ENCODE data around the gene NOL3.

Gene NOL3

GRCh38 chr16:67207249-67208091 lies 37.1 kb downstream of the NOL3 start:
- no peak for DNase-seq

- no peak for DNase-seq
Observed at GRCh38 chr16:67208154-67208896, 38.0 kb downstream of the NOL3 start.

GRCh38 chr16:67209565-67209964 lies 39.2 kb downstream of the NOL3 start:
- DNase-seq = no peak

GRCh38 chr16:67210069-67210937 lies 40.0 kb downstream of the NOL3 start:
- no peak for DNase-seq

- DNase-seq = no peak
Observed at GRCh38 chr16:67211674-67212073, 41.3 kb downstream of the NOL3 start.

- DNase-seq = no peak
Observed at GRCh38 chr16:67212766-67213165, 42.4 kb downstream of the NOL3 start.

GRCh38 chr16:67213197-67214019 lies 43.1 kb downstream of the NOL3 start:
- no peak for DNase-seq

- DNase-seq = no peak
Observed at GRCh38 chr16:67215706-67216105, 45.4 kb downstream of the NOL3 start.

GRCh38 chr16:67216612-67217490 lies 46.5 kb downstream of the NOL3 start:
- DNase-seq = no peak

- DNase-seq = no peak
Observed at GRCh38 chr16:67223992-67224391, 53.7 kb downstream of the NOL3 start.

Data from NCI-H1930 (cell line).